Measurements from ENCODE around the gene HIVEP3. TPM values are rescaled to one million over a fixed set of nuclear protein-coding genes. Genes with fewer than 3 reads are reported as not detected.
A peak's percentile ranks its signal among the peaks of the same experiment; 100 is the strongest.

The HIVEP3 gene
- total and polyA plus RNA-seq, 11 donors = 3.2 to 11.9 (median 5.0) TPM

DNA sequence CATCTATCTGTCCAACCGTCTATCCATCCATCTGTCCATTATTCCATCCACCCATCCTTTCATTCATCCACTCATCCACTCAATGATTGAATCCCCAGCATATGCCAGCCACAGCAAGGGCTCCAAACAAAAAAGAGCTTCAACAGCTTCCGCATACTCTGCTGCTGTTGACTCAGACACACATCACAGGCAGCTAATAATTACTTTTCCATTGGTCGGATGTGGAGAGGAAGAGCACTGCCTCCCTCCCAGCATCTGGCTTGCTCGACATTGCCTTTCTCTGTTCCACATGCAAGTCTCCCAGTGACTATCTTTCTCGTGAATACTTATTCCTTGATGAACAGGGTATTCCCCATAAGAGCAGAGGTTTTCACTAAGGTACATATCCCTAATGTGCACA, 176.5 kb downstream of the HIVEP3 start:
- ATAC-seq = peak in 1 of 4 donors; percentile 58
- Histone ChIP-seq H3K27ac (no peak overlapping the region), H3K27me3 (no peaks in the 10 kb centered on the region), H3K4me3 (no peak overlapping the region), H3K9me3 (no peaks in the 10 kb centered on the region), H3K4me1 (peaks cover 0 to 54% (median 5%) of the 10 kb centered on the region in 12 donors), H3K36me3 (no peaks in the 10 kb centered on the region)
- DNase-seq = no peak
- intact Hi-C loops (cut with DNase I) = no loop called here
- WGBS, 4 donors = 41 to 61% (median 55%) methylated on average over 5 of the region's 5 CpGs
- TF ChIP-seq POLR2A (IDR thresholded peaks at IDR 0.05) = no peak
- no peak for TF ChIP-seq CTCF (IDR thresholded peaks at IDR 0.05)

GRCh38 chr1:41741244-41741643, 177.5 kb downstream of the HIVEP3 start:
- 81 to 93% (median 90%) methylated on average over 7 of the region's 7 CpGs for WGBS, 4 donors
- H3K4me3 ChIP-seq = no peak overlapping the region
- TF ChIP-seq CTCF (IDR thresholded peaks at IDR 0.05) = no peak
- no peak for TF ChIP-seq POLR2A (IDR thresholded peaks at IDR 0.05)
- H3K4me1 ChIP-seq = peaks cover 0 to 64% (median 5%) of the 10 kb centered on the region in 12 donors
- H3K27ac ChIP-seq = peak overlapping the region in 1 of 12 donors; percentile 90
- intact Hi-C loops (cut with DNase I) = no loop called here
- H3K36me3 ChIP-seq = no peaks in the 10 kb centered on the region
- H3K27me3 ChIP-seq = no peaks in the 10 kb centered on the region
- H3K9me3 ChIP-seq = no peaks in the 10 kb centered on the region
- DNase-seq (no peak), ATAC-seq (no peak)

- 52 to 75% (median 63%) methylated on average over 5 of the region's 5 CpGs for WGBS, 4 donors
- Histone ChIP-seq H3K27ac (peak overlapping the region in 1 of 12 donors; percentile 90), H3K4me3 (no peak overlapping the region), H3K36me3 (no peaks in the 10 kb centered on the region), H3K4me1 (peaks cover 0 to 69% (median 9%) of the 10 kb centered on the region in 12 donors), H3K27me3 (no peaks in the 10 kb centered on the region), H3K9me3 (no peaks in the 10 kb centered on the region)
- DNase-seq (no peak), ATAC-seq (peak in 1 of 4 donors; percentile 13)
- TF ChIP-seq CTCF (IDR thresholded peaks at IDR 0.05) (no peak), POLR2A (IDR thresholded peaks at IDR 0.05) (no peak)
- intact Hi-C loops (cut with DNase I) = no loop called here
Observed at GRCh38 chr1:41740630-41741239, 178.0 kb downstream of the HIVEP3 start.

DNA sequence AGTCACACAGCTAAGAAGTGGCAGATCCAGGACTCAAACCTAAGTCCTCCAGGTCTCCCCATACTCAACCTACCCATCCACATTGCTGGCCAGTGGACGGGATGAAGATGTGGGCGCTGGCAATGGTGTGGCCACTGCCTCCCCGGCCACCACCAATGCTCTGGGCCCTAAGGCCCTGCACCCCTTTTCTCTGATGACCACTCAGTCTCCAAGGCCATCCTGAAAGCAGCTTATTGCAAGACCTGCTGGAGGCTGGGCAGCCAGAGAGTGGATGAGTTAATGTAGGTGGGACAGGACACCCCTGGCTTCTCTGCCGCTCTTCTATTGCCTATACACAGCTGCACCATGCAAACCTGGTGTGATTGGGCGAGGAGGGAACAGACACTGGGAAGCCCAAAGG, 178.7 kb downstream of the HIVEP3 start:
- Histone ChIP-seq H3K4me1 (peaks cover 0 to 75% (median 15%) of the 10 kb centered on the region in 12 donors), H3K9me3 (no peaks in the 10 kb centered on the region), H3K27ac (peak overlapping the region in 1 of 12 donors; percentile 90), H3K4me3 (no peak overlapping the region), H3K36me3 (no peaks in the 10 kb centered on the region), H3K27me3 (no peaks in the 10 kb centered on the region)
- intact Hi-C loops (cut with DNase I) = no loop called here
- DNase-seq = no peak
- 91 to 99% (median 95%) methylated on average over 5 of the region's 5 CpGs for WGBS, 4 donors
- TF ChIP-seq POLR2A (IDR thresholded peaks at IDR 0.05) = no peak
- no peak for TF ChIP-seq CTCF (IDR thresholded peaks at IDR 0.05)
- no peak for ATAC-seq

All from heart left ventricle (tissue), 16 donors.